ENCODE data around the gene SFT2D3.

SFT2D3 gene

DNA sequence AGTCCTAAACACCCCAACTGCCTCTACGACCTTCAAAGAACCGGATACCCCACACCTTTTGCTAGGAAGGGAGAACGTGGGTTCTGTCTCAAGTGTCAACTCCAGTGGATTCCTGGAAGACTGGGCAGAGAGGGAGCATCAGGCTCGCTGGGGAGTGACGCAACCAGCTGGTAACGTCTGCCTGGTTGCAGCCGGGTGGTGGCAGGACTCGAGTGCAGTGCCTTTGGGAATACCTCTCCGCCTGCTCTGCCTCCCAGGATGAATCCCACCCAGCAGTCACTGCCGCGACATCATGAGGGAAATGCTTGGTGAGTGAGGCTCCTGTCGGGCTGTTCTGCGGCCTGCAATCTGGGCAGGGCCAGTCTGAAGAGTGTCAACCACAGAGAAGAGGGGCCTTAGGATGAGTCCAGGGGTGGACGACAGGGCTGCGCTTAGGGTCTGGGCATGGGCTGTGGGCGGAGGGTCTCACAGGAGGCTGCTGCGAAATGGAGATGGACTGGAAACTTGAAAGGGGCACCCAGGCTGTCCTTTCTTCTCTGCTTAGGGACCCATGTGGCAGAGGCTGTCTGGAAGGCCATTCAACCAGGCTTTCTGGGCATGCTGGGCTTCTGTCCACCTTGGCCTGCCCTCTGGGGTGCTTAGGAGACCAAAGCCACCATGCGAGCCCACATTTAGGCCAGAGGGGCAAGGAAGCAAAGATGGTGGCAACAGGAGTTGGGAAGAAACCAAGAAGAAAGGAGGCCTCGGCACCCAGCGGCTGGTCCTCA, 42.5 kb upstream of the SFT2D3 start:
- Histone ChIP-seq H3K36me3 (ENCODE audit: control insufficient read depth, insufficient read depth, low read length) (no peaks in the 10 kb centered on the region), H3K27me3 (ENCODE audit: control insufficient read depth, insufficient read depth, low read length) (peaks cover 11% of the 10 kb centered on the region), H3K9me3 (ENCODE audit: control insufficient read depth, insufficient read depth, low read depth, low read length) (0 out of 2 replicates have a peak, but pooled peaks cover 2% of the 10 kb centered on the region), H3K4me1 (ENCODE audit: control insufficient read depth, insufficient read depth, low read length) (peaks cover 12% of the 10 kb centered on the region), H3K4me3 (ENCODE audit: low read depth, low read length) (no peak overlapping the region), H3K27ac (ENCODE audit: low read depth, low read length) (no peak overlapping the region), H3K9ac (ENCODE audit: low read length) (no peak overlapping the region)

- peaks cover 20% of the 10 kb centered on the region for H3K27me3 ChIP-seq (ENCODE audit: control insufficient read depth, insufficient read depth, low read length)
- H3K27ac ChIP-seq (ENCODE audit: low read depth, low read length): no peak overlapping the region
- no peak overlapping the region for H3K4me3 ChIP-seq (ENCODE audit: low read depth, low read length)
- no peak overlapping the region for H3K9ac ChIP-seq (ENCODE audit: low read length)
- H3K36me3 ChIP-seq (ENCODE audit: control insufficient read depth, insufficient read depth, low read length): no peaks in the 10 kb centered on the region
- 0 out of 2 replicates have a peak, but pooled peaks cover 2% of the 10 kb centered on the region for H3K9me3 ChIP-seq (ENCODE audit: control insufficient read depth, insufficient read depth, low read depth, low read length)
- H3K4me1 ChIP-seq (ENCODE audit: control insufficient read depth, insufficient read depth, low read length): peaks cover 15% of the 10 kb centered on the region
Measured at GRCh38 chr2:127659408-127660290, 41.6 kb upstream of the SFT2D3 start.

GRCh38 chr2:127660291-127660578, 41.1 kb upstream of the SFT2D3 start:
- Histone ChIP-seq H3K36me3 (ENCODE audit: control insufficient read depth, insufficient read depth, low read length) (no peaks in the 10 kb centered on the region), H3K27ac (ENCODE audit: low read depth, low read length) (no peak overlapping the region), H3K4me3 (ENCODE audit: low read depth, low read length) (no peak overlapping the region), H3K9ac (ENCODE audit: low read length) (no peak overlapping the region), H3K27me3 (ENCODE audit: control insufficient read depth, insufficient read depth, low read length) (peaks cover 26% of the 10 kb centered on the region), H3K9me3 (ENCODE audit: control insufficient read depth, insufficient read depth, low read depth, low read length) (0 out of 2 replicates have a peak, but pooled peaks cover 2% of the 10 kb centered on the region), H3K4me1 (ENCODE audit: control insufficient read depth, insufficient read depth, low read length) (peaks cover 17% of the 10 kb centered on the region)

- Histone ChIP-seq H3K27me3 (ENCODE audit: control insufficient read depth, insufficient read depth, low read length) (peaks cover 35% of the 10 kb centered on the region), H3K9me3 (ENCODE audit: control insufficient read depth, insufficient read depth, low read depth, low read length) (0 out of 2 replicates have a peak, but pooled peaks cover 2% of the 10 kb centered on the region), H3K36me3 (ENCODE audit: control insufficient read depth, insufficient read depth, low read length) (no peaks in the 10 kb centered on the region), H3K4me3 (ENCODE audit: low read depth, low read length) (no peak overlapping the region), H3K27ac (ENCODE audit: low read depth, low read length) (no peak overlapping the region), H3K4me1 (ENCODE audit: control insufficient read depth, insufficient read depth, low read length) (peaks cover 17% of the 10 kb centered on the region), H3K9ac (ENCODE audit: low read length) (no peak overlapping the region)
Measured at GRCh38 chr2:127661072-127661649, 40.1 kb upstream of the SFT2D3 start.

- Histone ChIP-seq H3K4me3 (ENCODE audit: low read depth, low read length) (no peak overlapping the region), H3K9ac (ENCODE audit: low read length) (no peak overlapping the region), H3K4me1 (ENCODE audit: control insufficient read depth, insufficient read depth, low read length) (peaks cover 17% of the 10 kb centered on the region), H3K27me3 (ENCODE audit: control insufficient read depth, insufficient read depth, low read length) (peaks cover 43% of the 10 kb centered on the region), H3K9me3 (ENCODE audit: control insufficient read depth, insufficient read depth, low read depth, low read length) (0 out of 2 replicates have a peak, but pooled peaks cover 2% of the 10 kb centered on the region), H3K27ac (ENCODE audit: low read depth, low read length) (no peak overlapping the region), H3K36me3 (ENCODE audit: control insufficient read depth, insufficient read depth, low read length) (no peaks in the 10 kb centered on the region)
Measured at GRCh38 chr2:127661949-127662510, 39.3 kb upstream of the SFT2D3 start.

DNA sequence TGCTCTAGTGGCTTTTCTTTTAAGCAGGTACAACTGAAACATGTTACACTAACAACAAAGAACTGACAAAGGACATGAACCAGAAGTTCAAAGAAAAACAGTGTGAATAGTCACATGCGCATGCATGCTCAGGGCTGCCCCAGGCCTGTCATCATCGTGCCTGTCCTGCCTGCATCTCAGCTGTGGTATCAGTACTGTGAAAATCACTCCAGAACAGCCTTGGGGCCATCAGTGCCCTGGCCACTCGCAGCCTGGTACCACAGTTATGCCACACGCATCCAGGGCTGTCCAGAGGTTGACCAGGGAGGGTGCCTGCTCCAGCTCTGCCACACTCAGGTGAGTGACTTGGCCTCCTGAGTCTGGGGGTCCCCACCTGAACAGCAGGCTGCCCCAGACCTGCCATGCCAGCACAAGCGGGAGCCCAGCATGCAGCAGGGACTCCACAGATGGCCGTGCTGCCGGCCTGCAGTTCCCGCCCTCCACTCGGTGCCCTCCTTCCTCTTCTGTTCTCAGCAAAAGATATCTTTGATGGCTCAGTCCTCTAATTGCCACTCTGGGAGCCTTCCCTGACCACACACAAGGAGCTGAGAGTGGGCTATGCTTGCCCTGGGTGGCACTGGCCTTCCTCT, 38.2 kb upstream of the SFT2D3 start:
- Histone ChIP-seq H3K9me3 (ENCODE audit: control insufficient read depth, insufficient read depth, low read depth, low read length) (0 out of 2 replicates have a peak, but pooled peaks cover 2% of the 10 kb centered on the region), H3K27ac (ENCODE audit: low read depth, low read length) (no peak overlapping the region), H3K4me1 (ENCODE audit: control insufficient read depth, insufficient read depth, low read length) (peaks cover 17% of the 10 kb centered on the region), H3K4me3 (ENCODE audit: low read depth, low read length) (no peak overlapping the region), H3K36me3 (ENCODE audit: control insufficient read depth, insufficient read depth, low read length) (no peaks in the 10 kb centered on the region), H3K9ac (ENCODE audit: low read length) (no peak overlapping the region), H3K27me3 (ENCODE audit: control insufficient read depth, insufficient read depth, low read length) (peaks cover 43% of the 10 kb centered on the region)

GRCh38 chr2:127663566-127664064, 37.7 kb upstream of the SFT2D3 start:
- H3K4me3 ChIP-seq (ENCODE audit: low read depth, low read length): no peak overlapping the region
- H3K4me1 ChIP-seq (ENCODE audit: control insufficient read depth, insufficient read depth, low read length): peaks cover 17% of the 10 kb centered on the region
- no peak overlapping the region for H3K9ac ChIP-seq (ENCODE audit: low read length)
- H3K9me3 ChIP-seq (ENCODE audit: control insufficient read depth, insufficient read depth, low read depth, low read length): 0 out of 2 replicates have a peak, but pooled peaks cover 2% of the 10 kb centered on the region
- H3K36me3 ChIP-seq (ENCODE audit: control insufficient read depth, insufficient read depth, low read length): no peaks in the 10 kb centered on the region
- peaks cover 43% of the 10 kb centered on the region for H3K27me3 ChIP-seq (ENCODE audit: control insufficient read depth, insufficient read depth, low read length)
- no peak overlapping the region for H3K27ac ChIP-seq (ENCODE audit: low read depth, low read length)

DNA sequence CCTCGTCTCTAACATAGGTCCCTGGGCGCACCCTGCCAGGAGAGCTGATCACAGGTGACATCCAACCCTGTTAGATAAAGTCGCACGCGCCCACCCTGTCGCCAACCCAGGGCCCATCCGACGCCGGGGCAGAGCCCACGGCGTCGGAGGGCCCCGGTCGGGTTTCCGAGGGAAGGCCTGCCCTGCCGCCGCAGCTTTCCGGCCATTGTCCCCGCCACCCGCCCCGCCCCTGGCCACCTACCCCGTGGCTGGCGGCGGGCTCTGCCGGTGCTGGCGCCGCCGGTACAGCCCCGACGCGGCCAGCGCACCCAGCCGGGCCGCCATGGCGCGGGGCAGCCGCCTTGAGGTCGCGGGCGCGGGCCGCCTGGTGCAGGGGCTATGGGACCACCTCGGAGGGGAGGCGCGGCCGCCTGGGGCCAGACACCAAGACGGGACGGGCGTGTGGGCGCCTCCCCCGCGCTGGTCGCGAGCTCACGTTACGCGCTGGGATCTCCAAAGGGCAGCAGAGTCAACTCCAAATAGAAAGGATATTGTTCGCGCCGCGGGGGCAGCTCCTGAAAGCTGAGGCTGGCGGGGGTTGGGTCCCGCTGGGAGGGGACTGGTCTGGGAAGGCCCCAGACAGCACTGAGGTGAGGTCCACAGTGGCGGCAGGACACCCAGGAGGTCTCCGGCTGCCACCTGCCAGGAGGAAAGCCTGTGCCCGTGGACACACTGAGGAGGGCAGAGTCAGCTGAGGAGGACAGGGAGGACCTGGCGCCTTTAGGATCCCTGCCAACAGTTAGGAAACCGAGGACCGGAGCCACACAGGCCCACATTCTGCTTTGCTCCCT, 37.0 kb upstream of the SFT2D3 start:
- H3K27ac ChIP-seq (ENCODE audit: low read depth, low read length): no peak overlapping the region
- H3K27me3 ChIP-seq (ENCODE audit: control insufficient read depth, insufficient read depth, low read length): peaks cover 43% of the 10 kb centered on the region
- peaks cover 17% of the 10 kb centered on the region for H3K4me1 ChIP-seq (ENCODE audit: control insufficient read depth, insufficient read depth, low read length)
- 0 out of 2 replicates have a peak, but pooled peaks cover 2% of the 10 kb centered on the region for H3K9me3 ChIP-seq (ENCODE audit: control insufficient read depth, insufficient read depth, low read depth, low read length)
- peak overlapping the region; percentile 65 for H3K4me3 ChIP-seq (ENCODE audit: low read depth, low read length)
- H3K36me3 ChIP-seq (ENCODE audit: control insufficient read depth, insufficient read depth, low read length): no peaks in the 10 kb centered on the region
- H3K9ac ChIP-seq (ENCODE audit: low read length): peak overlapping the region; percentile 51

DNA sequence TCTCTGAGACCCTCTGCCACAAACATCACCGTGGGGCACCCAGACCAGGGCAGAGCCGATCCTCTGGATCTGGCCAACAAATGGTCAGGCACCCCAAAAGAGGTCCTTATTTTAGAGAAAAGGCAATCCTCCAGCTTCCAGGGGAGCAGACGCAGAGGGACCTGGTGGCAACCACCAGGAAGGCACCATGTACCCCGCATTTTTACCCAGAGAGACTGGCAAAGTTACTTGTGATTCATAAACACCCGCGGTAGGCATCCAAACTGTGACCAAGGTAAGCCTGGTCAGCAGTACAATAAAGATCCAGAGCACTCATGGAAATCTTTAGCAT, 36.4 kb upstream of the SFT2D3 start:
- Histone ChIP-seq H3K36me3 (ENCODE audit: control insufficient read depth, insufficient read depth, low read length) (no peaks in the 10 kb centered on the region), H3K4me3 (ENCODE audit: low read depth, low read length) (peak overlapping the region; percentile 65; the same call in 1 of the 2 replicates), H3K9ac (ENCODE audit: low read length) (no peak overlapping the region), H3K27ac (ENCODE audit: low read depth, low read length) (no peak overlapping the region), H3K9me3 (ENCODE audit: control insufficient read depth, insufficient read depth, low read depth, low read length) (0 out of 2 replicates have a peak, but pooled peaks cover under 1% of the 10 kb centered on the region), H3K4me1 (ENCODE audit: control insufficient read depth, insufficient read depth, low read length) (peaks cover 17% of the 10 kb centered on the region), H3K27me3 (ENCODE audit: control insufficient read depth, insufficient read depth, low read length) (peaks cover 43% of the 10 kb centered on the region)
